Measurements from ENCODE around the gene FAM3A. TPM values are rescaled to one million over a fixed set of nuclear protein-coding genes. Genes with fewer than 3 reads are reported as not detected.

Gene FAM3A
- total and polyA plus RNA-seq, 9 of the 15 experiments (the other 6 are each of a cell fraction or from before 2014, with no cell fraction given), result 0.75 to 70.6 (median 27.0) TPM

DNA sequence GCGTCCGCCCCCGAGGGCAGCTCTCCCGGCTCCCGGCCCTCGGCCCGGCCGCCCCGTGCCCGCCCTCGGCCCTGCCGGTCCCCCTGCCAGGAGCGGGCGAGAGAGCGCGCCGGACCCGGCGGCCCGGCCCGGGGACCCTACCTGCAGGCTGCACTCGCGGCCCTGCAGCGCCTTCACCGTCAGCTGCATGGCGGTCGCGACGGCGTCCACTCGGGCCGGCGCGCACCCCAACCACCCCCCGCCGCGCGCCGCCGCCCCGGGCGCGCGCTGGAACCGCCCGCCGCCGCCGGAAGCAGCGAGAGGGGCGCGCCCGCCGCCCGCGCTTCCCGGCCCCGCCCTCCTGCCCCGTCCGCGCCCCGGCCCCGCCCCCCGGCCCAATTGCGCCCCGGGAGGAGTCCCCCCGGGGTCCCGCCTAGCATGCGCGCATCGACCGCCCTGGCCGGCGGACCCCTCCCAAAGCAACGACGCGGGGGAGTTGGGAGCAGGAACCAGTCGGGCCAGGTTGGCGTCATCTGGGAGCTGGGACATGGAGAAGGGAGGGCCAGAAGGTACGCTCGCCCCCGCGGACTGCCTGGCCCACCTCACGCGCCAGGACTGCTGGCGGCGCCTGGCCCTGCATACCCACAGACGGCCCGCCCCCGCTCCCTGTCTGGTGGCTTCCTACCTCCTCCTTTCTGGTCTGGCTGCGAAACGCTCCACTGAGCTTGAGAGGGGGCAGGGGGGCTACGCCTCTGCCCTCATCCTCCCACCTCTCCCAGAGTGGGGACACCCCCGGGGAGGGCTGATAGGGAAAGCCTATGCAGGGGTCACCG is 29.4 kb downstream of the FAM3A start, which contains the start of gene UBL4A (continued):
- no peak for TF ChIP-seq ZNF644 (tag; IDR thresholded peaks at IDR 0.05; ENCODE audit: low read depth)
- no peak for TF ChIP-seq ZNF12 (CRISPR knock-in tag; IDR thresholded peaks at IDR 0.05)
- TF ChIP-seq, protein P1, sequence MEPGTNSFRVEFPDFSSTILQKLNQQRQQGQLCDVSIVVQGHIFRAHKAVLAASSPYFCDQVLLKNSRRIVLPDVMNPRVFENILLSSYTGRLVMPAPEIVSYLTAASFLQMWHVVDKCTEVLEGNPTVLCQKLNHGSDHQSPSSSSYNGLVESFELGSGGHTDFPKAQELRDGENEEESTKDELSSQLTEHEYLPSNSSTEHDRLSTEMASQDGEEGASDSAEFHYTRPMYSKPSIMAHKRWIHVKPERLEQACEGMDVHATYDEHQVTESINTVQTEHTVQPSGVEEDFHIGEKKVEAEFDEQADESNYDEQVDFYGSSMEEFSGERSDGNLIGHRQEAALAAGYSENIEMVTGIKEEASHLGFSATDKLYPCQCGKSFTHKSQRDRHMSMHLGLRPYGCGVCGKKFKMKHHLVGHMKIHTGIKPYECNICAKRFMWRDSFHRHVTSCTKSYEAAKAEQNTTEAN (CRISPR knock-in tag; IDR thresholded peaks at IDR 0.05), result no peak
- TF ChIP-seq NCOA1 (IDR thresholded peaks at IDR 0.05; ENCODE audit: low read depth), result no peak
- no peak for TF ChIP-seq PHF20 (IDR thresholded peaks at IDR 0.05; ENCODE audit: partially characterized antibody)
- TF ChIP-seq LCOR (CRISPR knock-in tag; IDR thresholded peaks at IDR 0.05), result no peak
- TF ChIP-seq, protein P2, sequence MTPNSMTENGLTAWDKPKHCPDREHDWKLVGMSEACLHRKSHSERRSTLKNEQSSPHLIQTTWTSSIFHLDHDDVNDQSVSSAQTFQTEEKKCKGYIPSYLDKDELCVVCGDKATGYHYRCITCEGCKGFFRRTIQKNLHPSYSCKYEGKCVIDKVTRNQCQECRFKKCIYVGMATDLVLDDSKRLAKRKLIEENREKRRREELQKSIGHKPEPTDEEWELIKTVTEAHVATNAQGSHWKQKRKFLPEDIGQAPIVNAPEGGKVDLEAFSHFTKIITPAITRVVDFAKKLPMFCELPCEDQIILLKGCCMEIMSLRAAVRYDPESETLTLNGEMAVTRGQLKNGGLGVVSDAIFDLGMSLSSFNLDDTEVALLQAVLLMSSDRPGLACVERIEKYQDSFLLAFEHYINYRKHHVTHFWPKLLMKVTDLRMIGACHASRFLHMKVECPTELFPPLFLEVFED (CRISPR knock-in tag; conservative IDR thresholded peaks at IDR 0.05), result no peak
- no peak for TF ChIP-seq ZNF175 (CRISPR knock-in tag; IDR thresholded peaks at IDR 0.05; ENCODE audit: low read depth)
- TF ChIP-seq NFRKB (IDR thresholded peaks at IDR 0.05; ENCODE audit: low read depth), result no peak
- no peak for TF ChIP-seq ELF2 (CRISPR knock-in tag; IDR thresholded peaks at IDR 0.05)
- TF ChIP-seq, protein P3, sequence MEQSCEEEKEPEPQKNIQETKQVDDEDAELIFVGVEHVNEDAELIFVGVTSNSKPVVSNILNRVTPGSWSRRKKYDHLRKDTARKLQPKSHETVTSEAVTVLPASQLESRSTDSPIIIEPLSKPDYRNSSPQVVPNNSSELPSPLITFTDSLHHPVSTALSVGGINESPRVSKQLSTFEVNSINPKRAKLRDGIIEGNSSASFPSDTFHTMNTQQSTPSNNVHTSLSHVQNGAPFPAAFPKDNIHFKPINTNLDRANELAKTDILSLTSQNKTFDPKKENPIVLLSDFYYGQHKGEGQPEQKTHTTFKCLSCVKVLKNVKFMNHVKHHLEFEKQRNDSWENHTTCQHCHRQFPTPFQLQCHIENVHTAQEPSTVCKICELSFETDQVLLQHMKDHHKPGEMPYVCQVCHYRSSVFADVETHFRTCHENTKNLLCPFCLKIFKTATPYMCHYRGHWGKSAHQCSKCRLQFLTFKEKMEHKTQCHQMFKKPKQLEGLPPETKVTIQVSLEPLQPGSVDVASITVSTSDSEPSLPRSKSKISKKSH (CRISPR knock-in tag; IDR thresholded peaks at IDR 0.05), result no peak
- no peak for TF ChIP-seq ZNF146 (CRISPR knock-in tag; IDR thresholded peaks at IDR 0.05; ENCODE audit: unreplicated experiment)
- TF ChIP-seq POLR2AphosphoS5 (IDR thresholded peaks at IDR 0.05; ENCODE audit: control insufficient read depth, insufficient read depth, low read depth, low read length), result no peak
- TF ChIP-seq ILF3 (IDR thresholded peaks at IDR 0.05; ENCODE audit: borderline replicate concordance), result 0 out of 2 replicates have a peak, but pooled peaks have one; percentile 39
- TF ChIP-seq MYBL2 (IDR thresholded peaks at IDR 0.05; ENCODE audit: low read depth), result no peak
- TF ChIP-seq MYBL2 (CRISPR knock-in tag; IDR thresholded peaks at IDR 0.05; ENCODE audit: borderline replicate concordance), result no peak
- TF ChIP-seq, protein P4, sequence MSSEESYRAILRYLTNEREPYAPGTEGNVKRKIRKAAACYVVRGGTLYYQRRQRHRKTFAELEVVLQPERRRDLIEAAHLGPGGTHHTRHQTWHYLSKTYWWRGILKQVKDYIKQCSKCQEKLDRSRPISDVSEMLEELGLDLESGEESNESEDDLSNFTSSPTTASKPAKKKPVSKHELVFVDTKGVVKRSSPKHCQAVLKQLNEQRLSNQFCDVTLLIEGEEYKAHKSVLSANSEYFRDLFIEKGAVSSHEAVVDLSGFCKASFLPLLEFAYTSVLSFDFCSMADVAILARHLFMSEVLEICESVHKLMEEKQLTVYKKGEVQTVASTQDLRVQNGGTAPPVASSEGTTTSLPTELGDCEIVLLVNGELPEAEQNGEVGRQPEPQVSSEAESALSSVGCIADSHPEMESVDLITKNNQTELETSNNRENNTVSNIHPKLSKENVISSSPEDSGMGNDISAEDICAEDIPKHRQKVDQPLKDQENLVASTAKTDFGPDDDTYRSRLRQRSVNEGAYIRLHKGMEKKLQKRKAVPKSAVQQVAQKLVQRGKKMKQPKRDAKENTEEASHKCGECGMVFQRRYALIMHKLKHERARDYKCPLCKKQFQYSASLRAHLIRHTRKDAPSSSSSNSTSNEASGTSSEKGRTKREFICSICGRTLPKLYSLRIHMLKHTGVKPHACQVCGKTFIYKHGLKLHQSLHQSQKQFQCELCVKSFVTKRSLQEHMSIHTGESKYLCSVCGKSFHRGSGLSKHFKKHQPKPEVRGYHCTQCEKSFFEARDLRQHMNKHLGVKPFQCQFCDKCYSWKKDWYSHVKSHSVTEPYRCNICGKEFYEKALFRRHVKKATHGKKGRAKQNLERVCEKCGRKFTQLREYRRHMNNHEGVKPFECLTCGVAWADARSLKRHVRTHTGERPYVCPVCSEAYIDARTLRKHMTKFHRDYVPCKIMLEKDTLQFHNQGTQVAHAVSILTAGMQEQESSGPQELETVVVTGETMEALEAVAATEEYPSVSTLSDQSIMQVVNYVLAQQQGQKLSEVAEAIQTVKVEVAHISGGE (CRISPR knock-in tag; IDR thresholded peaks at IDR 0.05), result peak in 1 of 3 experiments; percentile 71; a peak in 2 of 6 replicates
- no peak for TF ChIP-seq NR2C2 (CRISPR knock-in tag; IDR thresholded peaks at IDR 0.05)
- peak; percentile 30; the same call in 1 of the 2 replicates for TF ChIP-seq NR2C2 (tag; IDR thresholded peaks at IDR 0.05)
